Fibroblast of pulmonary artery (primary cell): ENCODE data around the gene SLC15A3.

Experiments
- DNase-seq: peaks from one replicate; pipeline ENCODE4 v3.0.0-alpha.2; 2010; ENCODE audit warnings: low read depth
- H3K4me3 ChIP-seq: replicated peaks from 2 replicates; pipeline ENCODE4 v1.5.1; 2011; ENCODE audit warnings: low read depth, mild to moderate bottlenecking, control low read depth, low read length, moderate library complexity
- CTCF ChIP-seq: IDR thresholded peaks from 2 replicates; pipeline ENCODE4 v1.5.1; 2011; ENCODE audit warnings: mild to moderate bottlenecking, control low read depth, low read length, inconsistent platforms; ENCODE audit errors: missing control alignments

The SLC15A3 gene

GRCh38 chr11:60951904-60952741, at the start of gene SLC15A3:
Gene SLC15A3, minus strand, starts transcription at chr11:60952176. Its CDS starts 625 bp downstream, at chr11:60951551.
- peak within 1 kb of the TSS; percentile 50 for H3K4me3 ChIP-seq
- no peak for TF ChIP-seq CTCF
- DNase-seq: peak; percentile 42

GRCh38 chr11:61000426-61000825, 48.5 kb upstream of the SLC15A3 start:
- no peak for DNase-seq
- TF ChIP-seq CTCF: no peak
- H3K4me3 ChIP-seq: no peak overlapping the region

GRCh38 chr11:60996381-60997138, 44.6 kb upstream of the SLC15A3 start:
- H3K4me3 ChIP-seq: no peak overlapping the region
- no peak for TF ChIP-seq CTCF
- DNase-seq: no peak

GRCh38 chr11:60995798-60996197, 43.8 kb upstream of the SLC15A3 start:
- DNase-seq: peak; percentile 40
- no peak for TF ChIP-seq CTCF
- H3K4me3 ChIP-seq: no peak overlapping the region

- H3K4me3 ChIP-seq: no peak overlapping the region
- TF ChIP-seq CTCF: no peak
- DNase-seq: no peak
Observed at GRCh38 chr11:60994541-60995080, 42.6 kb upstream of the SLC15A3 start.

- DNase-seq: no peak
- no peak for TF ChIP-seq CTCF
- H3K4me3 ChIP-seq: no peak overlapping the region
Observed at GRCh38 chr11:60993615-60994014, 41.6 kb upstream of the SLC15A3 start.
